PC-3 (cell line): ENCODE data around the gene PLEKHA6. TPM values are rescaled to one million over a fixed set of nuclear protein-coding genes. Genes with fewer than 3 reads are reported as not detected.

Source experiments
- ATAC-seq: fragments of 200-7000 bp; cut with Tn5 transposase; 2 replicates; pipeline ENCODE4 v1.9.1; 2020; ENCODE audit warnings: mild to moderate bottlenecking, moderate library complexity
- BruUV-seq: library from RNA; stranded (reverse); fragments of 400-500 nt; replicated peaks from 2 replicates; lab custom pipeline; 2021; lab: Mats Ljungman, UMichigan
- CTCF ChIA-PET: fragments of 300-600 bp; sonication (Branson Sonifier 250); formaldehyde crosslinking; loops from one replicate; lab custom pipeline; 2022; ENCODE audit warnings: antibody characterized with exemption; lab: Charles Lee
- POLR2A ChIA-PET: fragments of 300-600 bp; sonication (Branson Sonifier 250); formaldehyde crosslinking; loops from one replicate; lab custom pipeline; 2022; ENCODE audit warnings: antibody characterized with exemption; ENCODE audit not compliant: unreplicated experiment; lab: Charles Lee
- DNase-seq: peaks from one replicate; pipeline ENCODE4 v3.0.0-alpha.2; 2015
- H2AFZ ChIP-seq: fragments of 300-600 bp; sonication (generic); 2 replicates; pipeline ENCODE4 v1.6.0; 2016; ENCODE audit warnings: antibody characterized with exemption, low read length
- H3F3A ChIP-seq: fragments of 300-600 bp; sonication (generic); one replicate; pipeline ENCODE4 v1.6.0; 2017; ENCODE audit warnings: antibody characterized with exemption, low read length, control low read depth, mild to moderate bottlenecking; ENCODE audit not compliant: unreplicated experiment
- H3K27ac ChIP-seq: fragments of 300-600 bp; sonication (generic); 2 replicates; pipeline ENCODE4 v1.5.1; 2016; ENCODE audit warnings: mild to moderate bottlenecking, low read length
- H3K27me3 ChIP-seq: fragments of 300-600 bp; sonication (generic); 2 replicates; pipeline ENCODE4 v1.6.1; 2016; ENCODE audit warnings: low read length, mixed read lengths
- H3K36me3 ChIP-seq: fragments of 300-600 bp; sonication (generic); 2 replicates; pipeline ENCODE4 v1.6.1; 2016; ENCODE audit warnings: low read depth, mixed run types, low read length, mixed read lengths
- H3K4me1 ChIP-seq: fragments of 300-600 bp; sonication (generic); 2 replicates; pipeline ENCODE4 v1.5.1; 2016; ENCODE audit warnings: low read length; ENCODE audit not compliant: insufficient read depth
- H3K4me2 ChIP-seq: fragments of 300-600 bp; sonication (generic); 2 replicates; pipeline ENCODE4 v1.6.0; 2016; ENCODE audit warnings: low read length
- H3K4me3 ChIP-seq: fragments of 300-600 bp; sonication (generic); 2 replicates; pipeline ENCODE4 v1.5.1; 2016; ENCODE audit warnings: mild to moderate bottlenecking, low read length, mixed read lengths
- H3K79me2 ChIP-seq: fragments of 300-600 bp; sonication (generic); 2 replicates; pipeline ENCODE4 v1.6.1; 2017; ENCODE audit warnings: low read length, mixed read lengths
- H3K9ac ChIP-seq: fragments of 300-600 bp; sonication (generic); 2 replicates; pipeline ENCODE4 v1.6.0; 2016; ENCODE audit warnings: mild to moderate bottlenecking, low read length
- H3K9me2 ChIP-seq: fragments of 300-600 bp; sonication (generic); replicated peaks from 2 replicates; pipeline ENCODE4 v1.6.1; 2016; ENCODE audit warnings: mixed run types, low read length, mixed read lengths
- H3K9me3 ChIP-seq: fragments of 300-600 bp; sonication (generic); 2 replicates; pipeline ENCODE4 v1.6.1; 2016; ENCODE audit warnings: low read length, mixed read lengths
- H4K20me1 ChIP-seq: fragments of 300-600 bp; sonication (generic); 2 replicates; pipeline ENCODE4 v1.6.1; 2016; ENCODE audit warnings: low read length, mixed read lengths
- CTCF ChIP-seq: fragments of 300-600 bp; sonication (generic); conservative IDR thresholded peaks from 2 replicates; pipeline ENCODE4 v1.5.1; 2017; ENCODE audit warnings: antibody characterized with exemption, low read depth, mild to moderate bottlenecking, low read length
- EZH2 ChIP-seq: fragments of 300-600 bp; sonication (generic); IDR thresholded peaks from one replicate; pipeline ENCODE4 v1.6.1; 2017; ENCODE audit warnings: antibody characterized with exemption, mild to moderate bottlenecking, low read length; ENCODE audit not compliant: unreplicated experiment
- EZH2phosphoT487 ChIP-seq: fragments of 300-600 bp; sonication (generic); IDR thresholded peaks from 2 replicates; pipeline ENCODE4 v1.6.1; 2018; ENCODE audit warnings: mild to moderate bottlenecking, antibody characterized with exemption, low read length, borderline replicate concordance
- intact Hi-C: fragments of 100-400 bp; cut with micrococcal nuclease; formaldehyde crosslinking; loops from 2 replicates; pipeline ENCODE4 v1.9.0; 2023
- total RNA-seq: library from RNA; depleted of rRNA; stranded (reverse); fragments of >200 nt; gene quantifications from 2 replicates; pipeline ENCODE4 v1.2.3, GENCODE V29; 2014

The PLEKHA6 gene
- total RNA-seq, 1 experiment from 2014 or later, result 53.8 TPM

- peaks cover 5% of the 10 kb centered on the region; the same call in 1 of the 2 replicates for H4K20me1 ChIP-seq
- BruUV-seq, result no TSS peak
- H3K4me3 ChIP-seq, result no peak overlapping the region
- no peak overlapping the region for H3K9ac ChIP-seq
- no peak overlapping the region for H2AFZ ChIP-seq
- no peaks in the 10 kb centered on the region for H3K9me3 ChIP-seq
- peaks cover 10% of the 10 kb centered on the region; the same call in 1 of the 2 replicates for H3K36me3 ChIP-seq
- TF ChIP-seq EZH2, result no peak
- TF ChIP-seq EZH2phosphoT487, result no peak
- no peak for TF ChIP-seq CTCF
- H3K79me2 ChIP-seq, result peaks cover 23% of the 10 kb centered on the region
- no peaks in the 10 kb centered on the region for H3F3A ChIP-seq
- H3K27ac ChIP-seq, result no peak overlapping the region
- no peaks in the 10 kb centered on the region for H3K9me2 ChIP-seq
- POLR2A ChIA-PET, result no interaction called here
- DNase-seq, result no peak
- H3K4me1 ChIP-seq, result no peaks in the 10 kb centered on the region
- CTCF ChIA-PET, result no interaction called here
- intact Hi-C loops, result no loop called here
- ATAC-seq, result no peak
- H3K27me3 ChIP-seq, result no peaks in the 10 kb centered on the region
- no peak overlapping the region for H3K4me2 ChIP-seq
These were observed 81.5 kb downstream of the PLEKHA6 start for GRCh38 chr1:204278251-204278650.

- DNase-seq, result no peak
- Histone ChIP-seq H3K4me3 (no peak overlapping the region), H3K9me2 (no peaks in the 10 kb centered on the region), H3K79me2 (peaks cover 20% of the 10 kb centered on the region), H3K27me3 (no peaks in the 10 kb centered on the region), H4K20me1 (peaks cover 5% of the 10 kb centered on the region; the same call in 1 of the 2 replicates), H3K36me3 (peaks cover 15% of the 10 kb centered on the region; the same call in 1 of the 2 replicates), H3K4me1 (no peaks in the 10 kb centered on the region), H2AFZ (no peak overlapping the region), H3K4me2 (no peak overlapping the region), H3K27ac (no peak overlapping the region), H3F3A (no peaks in the 10 kb centered on the region), H3K9me3 (no peaks in the 10 kb centered on the region), H3K9ac (no peak overlapping the region)
- ChIA-PET POLR2A (no interaction called here), CTCF (no interaction called here)
- BruUV-seq, result no TSS peak
- TF ChIP-seq CTCF, result no peak
- no peak for TF ChIP-seq EZH2
- no peak for TF ChIP-seq EZH2phosphoT487
- intact Hi-C loops, result no loop called here
- ATAC-seq, result no peak
These were observed 82.0 kb downstream of the PLEKHA6 start for GRCh38 chr1:204277563-204278219.

GRCh38 chr1:204275695-204276370 is 83.9 kb downstream of the PLEKHA6 start:
- no TSS peak for BruUV-seq
- Histone ChIP-seq H3K27me3 (no peaks in the 10 kb centered on the region), H3K9me3 (no peaks in the 10 kb centered on the region), H4K20me1 (peaks cover 5% of the 10 kb centered on the region; the same call in 1 of the 2 replicates), H3K36me3 (peaks cover 29% of the 10 kb centered on the region; the same call in 1 of the 2 replicates), H2AFZ (no peak overlapping the region), H3K4me1 (no peaks in the 10 kb centered on the region), H3K27ac (no peak overlapping the region), H3F3A (no peaks in the 10 kb centered on the region), H3K79me2 (peaks cover 12% of the 10 kb centered on the region), H3K4me3 (no peak overlapping the region), H3K9ac (no peak overlapping the region), H3K9me2 (no peaks in the 10 kb centered on the region), H3K4me2 (no peak overlapping the region)
- POLR2A ChIA-PET, result no interaction called here
- CTCF ChIA-PET, result no interaction called here
- intact Hi-C loops, result no loop called here
- ATAC-seq (no peak), DNase-seq (no peak)
- no peak for TF ChIP-seq EZH2
- TF ChIP-seq CTCF, result no peak
- TF ChIP-seq EZH2phosphoT487, result no peak
